HepG2 (cell line): ENCODE results near the gene IFT172. TPM values are rescaled to one million over a fixed set of nuclear protein-coding genes. Genes with fewer than 3 reads are reported as not detected.
A peak's percentile ranks its signal among the peaks of the same experiment; 100 is the strongest.

Source experiments
- ADNP ChIP-seq: sonication (generic); formaldehyde crosslinking; IDR thresholded peaks from 2 replicates; pipeline ENCODE4 v1.4.0; 2020; ENCODE audit warnings: missing genetic modification reagents
- EHMT2 ChIP-seq: fragments of 200-600 bp; sonication (generic); IDR thresholded peaks from 2 replicates; pipeline ENCODE4 v1.7.0; 2017; ENCODE audit warnings: antibody characterized with exemption, low read depth, low read length, borderline replicate concordance
- FOSL1 ChIP-seq: sonication (generic); formaldehyde crosslinking; IDR thresholded peaks from 2 replicates; pipeline ENCODE4 v1.9.0; 2021; ENCODE audit warnings: missing genetic modification reagents, borderline replicate concordance
- GATAD1 ChIP-seq: IDR thresholded peaks from 2 replicates; pipeline ENCODE4 v1.6.1; 2016; ENCODE audit warnings: missing genetic modification reagents, missing compliant biosample characterization
- HNRNPL ChIP-seq: fragments of 200-400 bp; formaldehyde crosslinking; IDR thresholded peaks from 2 replicates; pipeline ENCODE4 v1.6.1; 2017; ENCODE audit warnings: mild to moderate bottlenecking, low read depth, low read length
- IKZF1 ChIP-seq: fragments of 450-650 bp; IDR thresholded peaks from 2 replicates; pipeline ENCODE4 v1.7.1; 2016
- MEIS2 ChIP-seq: sonication (generic); formaldehyde crosslinking; IDR thresholded peaks from 2 replicates; pipeline ENCODE4 v1.9.0; 2021; ENCODE audit warnings: mild to moderate bottlenecking, missing genetic modification reagents
- NFKB2 ChIP-seq: sonication (generic); formaldehyde crosslinking; IDR thresholded peaks from 2 replicates; pipeline ENCODE4 v1.4.0; 2020; ENCODE audit warnings: missing genetic modification reagents, borderline replicate concordance
- NFRKB ChIP-seq: fragments of 450-650 bp; IDR thresholded peaks from 2 replicates; pipeline ENCODE4 v1.6.1; 2017
- PHF8 ChIP-seq: sonication (generic); formaldehyde crosslinking; IDR thresholded peaks from 2 replicates; pipeline ENCODE4 v1.5.0; 2020; ENCODE audit warnings: missing genetic modification reagents
- PLRG1 ChIP-seq: fragments of 450-650 bp; conservative IDR thresholded peaks from 2 replicates; pipeline ENCODE4 v1.6.1; 2016
- SCMH1 ChIP-seq: sonication (generic); formaldehyde crosslinking; IDR thresholded peaks from 2 replicates; pipeline ENCODE4 v1.9.0; 2021; ENCODE audit warnings: missing genetic modification reagents, mild to moderate bottlenecking, borderline replicate concordance
- SP4 ChIP-seq: sonication (generic); formaldehyde crosslinking; IDR thresholded peaks from 2 replicates; pipeline ENCODE4 v1.8.1; 2023; ENCODE audit warnings: mild to moderate bottlenecking, missing genetic modification reagents
- ZBTB42 ChIP-seq: sonication (generic); formaldehyde crosslinking; IDR thresholded peaks from 2 replicates; pipeline ENCODE4 v1.5.0; 2020; ENCODE audit warnings: mild to moderate bottlenecking, missing genetic modification reagents
- ZFP1 ChIP-seq: IDR thresholded peaks from 2 replicates; pipeline ENCODE4 v1.6.1; 2016
- ZKSCAN5 ChIP-seq: sonication (generic); formaldehyde crosslinking; IDR thresholded peaks from 2 replicates; pipeline ENCODE4 v1.5.1; 2020; ENCODE audit warnings: mild to moderate bottlenecking, missing genetic modification reagents
- ZNF10 ChIP-seq: sonication (generic); formaldehyde crosslinking; IDR thresholded peaks from 2 replicates; pipeline ENCODE4 v1.4.0; 2020; ENCODE audit warnings: mild to moderate bottlenecking, low read depth, missing genetic modification reagents, borderline replicate concordance
- ZNF138 ChIP-seq: sonication (generic); formaldehyde crosslinking; IDR thresholded peaks from 2 replicates; pipeline ENCODE4 v1.5.0; 2020; ENCODE audit warnings: mild to moderate bottlenecking, low read depth, missing genetic modification reagents
- ZNF564 ChIP-seq: sonication (generic); formaldehyde crosslinking; IDR thresholded peaks from 2 replicates; pipeline ENCODE4 v1.8.1; 2023; ENCODE audit warnings: mild to moderate bottlenecking, missing genetic modification reagents
- ZNF577 ChIP-seq: sonication (generic); formaldehyde crosslinking; IDR thresholded peaks from 2 replicates; pipeline ENCODE4 v1.4.0; 2020; ENCODE audit warnings: mild to moderate bottlenecking, low read depth, missing genetic modification reagents, borderline replicate concordance
- ZNF644 ChIP-seq: IDR thresholded peaks from 2 replicates; pipeline ENCODE4 v1.6.1; 2016; ENCODE audit warnings: low read depth
- ZNF678 ChIP-seq: sonication (generic); formaldehyde crosslinking; IDR thresholded peaks from 2 replicates; pipeline ENCODE4 v1.4.0; 2020; ENCODE audit warnings: mild to moderate bottlenecking, missing genetic modification reagents
- ZNF709 ChIP-seq: sonication (generic); formaldehyde crosslinking; IDR thresholded peaks from 2 replicates; pipeline ENCODE4 v1.5.0; 2020; ENCODE audit warnings: mild to moderate bottlenecking, missing genetic modification reagents
- ZNF850 ChIP-seq: sonication (generic); formaldehyde crosslinking; conservative IDR thresholded peaks from 2 replicates; pipeline ENCODE4 v1.9.0; 2021; ENCODE audit warnings: mild to moderate bottlenecking, missing genetic modification reagents
- polyA plus RNA-seq, 8 experiments: library from polyadenylated mRNA; depleted of rRNA in 3 of 8; stranded (reverse) in 7 of 8; unstranded in 1 of 8; fragments of >200 nt; fragmentation: Illumina TruSeq in 4 of 8; extraction: Trizol in 4 of 8; gene quantifications; 2 replicates each; pipeline versions ENCODE4 v1.2.1 to v1.2.3, GENCODE V29; 2011 to 2016; ENCODE audit warnings: low read depth in 4 of 8, missing spikeins in 1 of 8, mixed read lengths in 1 of 8; ENCODE audit not compliant: insufficient read depth in 1 of 8
- total RNA-seq, 5 experiments: library from RNA; depleted of rRNA; stranded (reverse); fragments of >200 nt; fragmentation: Illumina TruSeq; extraction: Trizol; gene quantifications; 2 replicates each; pipeline ENCODE4 v1.2.3, GENCODE V29; 2016; ENCODE audit warnings: low read depth in 1 of 5
- TF ChIP-seq, protein P1 (sequence below): sonication (generic); formaldehyde crosslinking; IDR thresholded peaks from 2 replicates; pipeline ENCODE4 v1.5.0; 2020; ENCODE audit warnings: missing genetic modification reagents
- TF ChIP-seq, protein P2 (sequence below): IDR thresholded peaks from 2 replicates; pipeline ENCODE4 v1.6.1; 2016; ENCODE audit warnings: mild to moderate bottlenecking
- TF ChIP-seq, protein P3 (sequence below): sonication (generic); formaldehyde crosslinking; IDR thresholded peaks from 2 replicates; pipeline ENCODE4 v1.4.0; 2020; ENCODE audit warnings: missing genetic modification reagents

The IFT172 gene
- total and polyA plus RNA-seq, 2 of the 13 experiments (the other 11 are each of a cell fraction or from before 2014, with no cell fraction given): 21.6 to 35.7 TPM

DNA sequence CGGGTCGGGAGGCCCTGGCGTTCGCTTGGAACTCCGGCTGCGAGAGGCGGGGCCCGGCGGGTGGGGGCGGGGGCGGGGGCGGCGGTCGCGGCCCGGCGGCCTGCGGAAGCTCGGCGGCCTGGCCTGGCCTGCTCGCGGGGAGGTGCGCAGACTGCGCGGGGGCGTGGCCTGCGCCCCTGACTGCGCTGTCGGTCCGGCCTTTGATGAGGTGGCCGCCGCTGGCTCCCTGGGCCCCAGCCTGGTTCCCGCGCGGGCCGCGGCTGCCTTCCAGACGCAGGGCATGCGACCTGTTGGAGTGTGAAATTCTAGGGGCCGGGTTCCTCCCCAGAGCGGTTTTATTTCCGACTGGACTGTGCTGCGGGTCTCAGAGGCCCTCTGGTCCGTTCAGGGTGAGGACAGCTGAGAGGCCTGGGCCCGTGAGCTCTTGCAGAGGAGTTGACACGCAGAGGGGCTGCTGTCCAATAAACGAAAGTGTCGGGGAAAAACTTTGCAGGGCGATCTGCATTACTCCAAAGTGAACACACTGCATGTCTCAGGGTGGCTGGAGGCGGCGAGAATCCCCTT lies 60.5 kb downstream of the IFT172 start (continued):
- TF ChIP-seq, protein P1, sequence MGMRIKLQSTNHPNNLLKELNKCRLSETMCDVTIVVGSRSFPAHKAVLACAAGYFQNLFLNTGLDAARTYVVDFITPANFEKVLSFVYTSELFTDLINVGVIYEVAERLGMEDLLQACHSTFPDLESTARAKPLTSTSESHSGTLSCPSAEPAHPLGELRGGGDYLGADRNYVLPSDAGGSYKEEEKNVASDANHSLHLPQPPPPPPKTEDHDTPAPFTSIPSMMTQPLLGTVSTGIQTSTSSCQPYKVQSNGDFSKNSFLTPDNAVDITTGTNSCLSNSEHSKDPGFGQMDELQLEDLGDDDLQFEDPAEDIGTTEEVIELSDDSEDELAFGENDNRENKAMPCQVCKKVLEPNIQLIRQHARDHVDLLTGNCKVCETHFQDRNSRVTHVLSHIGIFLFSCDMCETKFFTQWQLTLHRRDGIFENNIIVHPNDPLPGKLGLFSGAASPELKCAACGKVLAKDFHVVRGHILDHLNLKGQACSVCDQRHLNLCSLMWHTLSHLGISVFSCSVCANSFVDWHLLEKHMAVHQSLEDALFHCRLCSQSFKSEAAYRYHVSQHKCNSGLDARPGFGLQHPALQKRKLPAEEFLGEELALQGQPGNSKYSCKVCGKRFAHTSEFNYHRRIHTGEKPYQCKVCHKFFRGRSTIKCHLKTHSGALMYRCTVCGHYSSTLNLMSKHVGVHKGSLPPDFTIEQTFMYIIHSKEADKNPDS (CRISPR knock-in tag): no peak
- TF ChIP-seq NFRKB: no peak
- TF ChIP-seq FOSL1 (CRISPR knock-in tag): 0 out of 2 replicates have a peak, but pooled peaks have one; percentile 36
- no peak for TF ChIP-seq EHMT2
- 0 out of 2 replicates have a peak, but pooled peaks have one; percentile 64 for TF ChIP-seq ZNF577 (CRISPR knock-in tag)
- no peak for TF ChIP-seq ZNF709 (CRISPR knock-in tag)
- no peak for TF ChIP-seq SP4 (CRISPR knock-in tag)
- TF ChIP-seq, protein P2, sequence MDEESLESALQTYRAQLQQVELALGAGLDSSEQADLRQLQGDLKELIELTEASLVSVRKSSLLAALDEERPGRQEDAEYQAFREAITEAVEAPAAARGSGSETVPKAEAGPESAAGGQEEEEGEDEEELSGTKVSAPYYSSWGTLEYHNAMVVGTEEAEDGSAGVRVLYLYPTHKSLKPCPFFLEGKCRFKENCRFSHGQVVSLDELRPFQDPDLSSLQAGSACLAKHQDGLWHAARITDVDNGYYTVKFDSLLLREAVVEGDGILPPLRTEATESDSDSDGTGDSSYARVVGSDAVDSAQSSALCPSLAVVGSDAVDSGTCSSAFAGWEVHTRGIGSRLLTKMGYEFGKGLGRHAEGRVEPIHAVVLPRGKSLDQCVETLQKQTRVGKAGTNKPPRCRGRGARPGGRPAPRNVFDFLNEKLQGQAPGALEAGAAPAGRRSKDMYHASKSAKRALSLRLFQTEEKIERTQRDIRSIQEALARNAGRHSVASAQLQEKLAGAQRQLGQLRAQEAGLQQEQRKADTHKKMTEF: no peak; the same call in 1 of the 2 replicates
- TF ChIP-seq ZBTB42 (CRISPR knock-in tag): no peak
- TF ChIP-seq SCMH1 (CRISPR knock-in tag): no peak
- TF ChIP-seq PHF8 (CRISPR knock-in tag): peak; percentile 45; the same call in 1 of the 2 replicates
- TF ChIP-seq ZNF138 (CRISPR knock-in tag): no peak
- no peak for TF ChIP-seq ZNF10 (CRISPR knock-in tag)
- TF ChIP-seq ZFP1: no peak
- TF ChIP-seq IKZF1: no peak
- no peak for TF ChIP-seq ZKSCAN5 (CRISPR knock-in tag)
- TF ChIP-seq NFKB2 (CRISPR knock-in tag): peak; percentile 24; the same call in 1 of the 2 replicates
- TF ChIP-seq, protein P3, sequence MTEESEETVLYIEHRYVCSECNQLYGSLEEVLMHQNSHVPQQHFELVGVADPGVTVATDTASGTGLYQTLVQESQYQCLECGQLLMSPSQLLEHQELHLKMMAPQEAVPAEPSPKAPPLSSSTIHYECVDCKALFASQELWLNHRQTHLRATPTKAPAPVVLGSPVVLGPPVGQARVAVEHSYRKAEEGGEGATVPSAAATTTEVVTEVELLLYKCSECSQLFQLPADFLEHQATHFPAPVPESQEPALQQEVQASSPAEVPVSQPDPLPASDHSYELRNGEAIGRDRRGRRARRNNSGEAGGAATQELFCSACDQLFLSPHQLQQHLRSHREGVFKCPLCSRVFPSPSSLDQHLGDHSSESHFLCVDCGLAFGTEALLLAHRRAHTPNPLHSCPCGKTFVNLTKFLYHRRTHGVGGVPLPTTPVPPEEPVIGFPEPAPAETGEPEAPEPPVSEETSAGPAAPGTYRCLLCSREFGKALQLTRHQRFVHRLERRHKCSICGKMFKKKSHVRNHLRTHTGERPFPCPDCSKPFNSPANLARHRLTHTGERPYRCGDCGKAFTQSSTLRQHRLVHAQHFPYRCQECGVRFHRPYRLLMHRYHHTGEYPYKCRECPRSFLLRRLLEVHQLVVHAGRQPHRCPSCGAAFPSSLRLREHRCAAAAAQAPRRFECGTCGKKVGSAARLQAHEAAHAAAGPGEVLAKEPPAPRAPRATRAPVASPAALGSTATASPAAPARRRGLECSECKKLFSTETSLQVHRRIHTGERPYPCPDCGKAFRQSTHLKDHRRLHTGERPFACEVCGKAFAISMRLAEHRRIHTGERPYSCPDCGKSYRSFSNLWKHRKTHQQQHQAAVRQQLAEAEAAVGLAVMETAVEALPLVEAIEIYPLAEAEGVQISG (CRISPR knock-in tag): peak; percentile 42
- no peak for TF ChIP-seq PLRG1
- TF ChIP-seq MEIS2 (CRISPR knock-in tag): peak; percentile 90
- TF ChIP-seq ZNF564 (CRISPR knock-in tag): peak; percentile 80; the same call in 1 of the 2 replicates
- TF ChIP-seq GATAD1: 0 out of 2 replicates have a peak, but pooled peaks have one; percentile 16
- 0 out of 2 replicates have a peak, but pooled peaks have one; percentile 89 for TF ChIP-seq ZNF678 (CRISPR knock-in tag)
- no peak for TF ChIP-seq ZNF644 (CRISPR knock-in tag)
- no peak for TF ChIP-seq HNRNPL
- TF ChIP-seq ZNF850 (CRISPR knock-in tag): no peak
- no peak for TF ChIP-seq ADNP (CRISPR knock-in tag)
